Inflammatory macrophage treated with lipopolysaccharide for 1 hour (primary cell): ENCODE data around the gene GRK1.

Experiments
- DNase-seq, 2 donors: peaks; one replicate each; pipeline ENCODE4 v3.0.0-alpha.2; 2020 to 2022

GRK1 gene

GRCh38 chr13:113783200-113783881, 116.3 kb downstream of the GRK1 start:
- no peak for DNase-seq

- DNase-seq = no peak
These were observed 117.1 kb downstream of the GRK1 start for GRCh38 chr13:113783966-113784644.

- no peak for DNase-seq
These were observed 117.6 kb downstream of the GRK1 start for GRCh38 chr13:113784645-113785024.

- DNase-seq = peak; percentile 0 to 18
These were observed 118.3 kb downstream of the GRK1 start for GRCh38 chr13:113785051-113786010.

GRCh38 chr13:113786262-113786841, 119.3 kb downstream of the GRK1 start:
- no peak for DNase-seq
